Karpas-422 (cell line): ENCODE measurements around the gene DPP6. TPM values are rescaled to one million over a fixed set of nuclear protein-coding genes. Genes with fewer than 3 reads are reported as not detected.

Experiments
- DNase-seq: peaks from one replicate; pipeline ENCODE4 v3.0.0-alpha.2; 2015
- H2AFZ ChIP-seq: fragments of 200-600 bp; sonication (generic); 2 replicates; pipeline ENCODE4 v1.6.1; 2014; ENCODE audit warnings: antibody characterized with exemption, low read length, mixed read lengths
- H3K27ac ChIP-seq: fragments of 200-600 bp; sonication (generic); 2 replicates; pipeline ENCODE4 v1.5.1; 2014; ENCODE audit warnings: mild to moderate bottlenecking, low read length, moderate library complexity
- H3K27me3 ChIP-seq: fragments of 200-600 bp; sonication (generic); 2 replicates; pipeline ENCODE4 v1.6.1; 2014; ENCODE audit warnings: low read length, mixed read lengths
- H3K36me3 ChIP-seq: fragments of 200-600 bp; sonication (generic); 2 replicates; pipeline ENCODE4 v1.6.1; 2014; ENCODE audit warnings: low read length, mixed read lengths; ENCODE audit not compliant: insufficient read depth
- H3K4me1 ChIP-seq: fragments of 200-600 bp; sonication (generic); 2 replicates; pipeline ENCODE4 v1.6.1; 2014; ENCODE audit warnings: mild to moderate bottlenecking, low read length, mixed read lengths
- H3K4me2 ChIP-seq: fragments of 200-600 bp; sonication (generic); 2 replicates; pipeline ENCODE4 v1.6.1; 2014; ENCODE audit warnings: low read length, low read depth, mild to moderate bottlenecking; ENCODE audit not compliant: poor library complexity, severe bottlenecking
- H3K4me3 ChIP-seq: fragments of 200-600 bp; sonication (generic); 2 replicates; pipeline ENCODE4 v1.5.1; 2014; ENCODE audit warnings: mild to moderate bottlenecking, antibody characterized with exemption, low read length, mixed read lengths
- H3K79me2 ChIP-seq: fragments of 200-600 bp; sonication (generic); 2 replicates; pipeline ENCODE4 v1.6.1; 2014; ENCODE audit warnings: mild to moderate bottlenecking, low read length, mixed read lengths
- H3K9ac ChIP-seq: fragments of 200-600 bp; sonication (generic); 2 replicates; pipeline ENCODE4 v1.6.0; 2014; ENCODE audit warnings: low read length
- H3K9me2 ChIP-seq: fragments of 200-600 bp; sonication (generic), shearing (Covaris generic); replicated peaks from 2 replicates; pipeline ENCODE4 v1.6.0; 2014; ENCODE audit warnings: mild to moderate bottlenecking, low read length, moderate library complexity; ENCODE audit not compliant: insufficient read depth
- H3K9me3 ChIP-seq: fragments of 300-700, 200-600 bp; sonication (generic); 2 replicates; pipeline ENCODE4 v1.6.1; 2014; ENCODE audit warnings: low read length, mixed read lengths
- H4K20me1 ChIP-seq: fragments of 200-600 bp; sonication (generic); 2 replicates; pipeline ENCODE4 v1.6.1; 2014; ENCODE audit warnings: mild to moderate bottlenecking, antibody characterized with exemption, low read length, low read depth; ENCODE audit not compliant: insufficient read depth
- total RNA-seq: library from RNA; depleted of rRNA; stranded (reverse); fragments of >200 nt; shearing (Covaris generic); gene quantifications from 2 replicates; pipeline ENCODE4 v1.2.3, GENCODE V29; 2014; ENCODE audit warnings: low replicate concordance

Gene DPP6
- total RNA-seq, 1 experiment from 2014 or later = not detected

DNA sequence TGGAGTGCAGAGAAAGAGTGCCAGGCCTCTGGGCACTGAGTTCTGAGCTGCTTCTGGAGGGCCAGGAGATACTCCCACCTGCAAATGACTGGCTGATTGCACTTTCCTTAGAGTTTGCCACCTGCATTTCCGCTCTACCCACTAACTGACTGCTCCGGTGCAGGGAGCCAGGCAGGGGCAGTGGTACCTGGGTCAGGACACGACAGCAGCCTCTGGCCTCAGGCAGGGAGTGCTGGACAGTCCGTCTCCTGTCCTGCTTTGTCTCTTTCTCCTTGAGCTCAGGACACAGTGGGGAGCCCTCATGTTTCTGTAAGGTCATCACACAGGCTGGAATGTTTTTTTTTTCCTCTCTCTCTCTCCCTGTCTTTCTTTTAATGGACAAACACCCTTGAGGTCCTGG is 252.0 kb downstream of the DPP6 start:
- Histone ChIP-seq H3K4me3 (no peak overlapping the region), H2AFZ (no peak overlapping the region), H3K27me3 (no peaks in the 10 kb centered on the region), H3K9me3 (no peaks in the 10 kb centered on the region), H3K4me1 (no peaks in the 10 kb centered on the region), H3K4me2 (no peak overlapping the region), H3K9me2 (no peaks in the 10 kb centered on the region), H3K36me3 (no peaks in the 10 kb centered on the region), H3K27ac (no peak overlapping the region), H3K79me2 (no peaks in the 10 kb centered on the region), H4K20me1 (no peaks in the 10 kb centered on the region), H3K9ac (no peak overlapping the region)
- DNase-seq = no peak

GRCh38 chr7:154304740-154305700 is 252.8 kb downstream of the DPP6 start:
- Histone ChIP-seq H3K27me3 (no peaks in the 10 kb centered on the region), H3K36me3 (no peaks in the 10 kb centered on the region), H3K9me2 (no peaks in the 10 kb centered on the region), H3K4me2 (no peak overlapping the region), H2AFZ (no peak overlapping the region), H3K79me2 (no peaks in the 10 kb centered on the region), H3K4me3 (no peak overlapping the region), H3K9me3 (no peaks in the 10 kb centered on the region), H3K4me1 (no peaks in the 10 kb centered on the region), H3K9ac (no peak overlapping the region), H4K20me1 (no peaks in the 10 kb centered on the region), H3K27ac (no peak overlapping the region)
- no peak for DNase-seq

DNA sequence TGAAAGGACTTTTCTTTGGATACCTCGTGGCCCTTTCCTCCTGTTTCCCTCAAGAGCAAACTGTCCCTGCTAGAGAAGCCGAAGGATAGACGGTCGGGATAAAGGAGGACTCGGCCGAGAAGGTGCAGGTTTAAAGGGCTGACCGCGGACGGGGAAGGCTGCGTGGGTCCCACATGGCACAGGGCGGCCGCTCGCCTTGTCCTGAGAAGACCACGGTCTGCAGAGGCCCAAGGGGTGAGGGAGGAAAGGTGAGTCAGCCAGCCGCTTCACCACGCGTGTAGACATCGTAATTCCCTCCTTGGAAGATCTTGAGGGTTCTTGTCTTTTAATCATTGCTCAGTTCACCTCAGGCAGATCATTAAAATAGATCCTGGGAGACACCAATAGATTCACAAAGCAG is 253.8 kb downstream of the DPP6 start:
- no peak for DNase-seq
- H3K9ac ChIP-seq = no peak overlapping the region
- no peak overlapping the region for H3K27ac ChIP-seq
- H3K4me3 ChIP-seq = no peak overlapping the region
- H3K4me2 ChIP-seq = no peak overlapping the region
- no peaks in the 10 kb centered on the region for H3K4me1 ChIP-seq
- H3K9me3 ChIP-seq = no peaks in the 10 kb centered on the region
- no peak overlapping the region for H2AFZ ChIP-seq
- H3K79me2 ChIP-seq = no peaks in the 10 kb centered on the region
- no peaks in the 10 kb centered on the region for H4K20me1 ChIP-seq
- H3K27me3 ChIP-seq = no peaks in the 10 kb centered on the region
- H3K36me3 ChIP-seq = no peaks in the 10 kb centered on the region
- H3K9me2 ChIP-seq = no peaks in the 10 kb centered on the region

- H4K20me1 ChIP-seq = no peaks in the 10 kb centered on the region
- no peaks in the 10 kb centered on the region for H3K27me3 ChIP-seq
Observed at GRCh38 chr7:154308928-154309327, 256.7 kb downstream of the DPP6 start.

DNA sequence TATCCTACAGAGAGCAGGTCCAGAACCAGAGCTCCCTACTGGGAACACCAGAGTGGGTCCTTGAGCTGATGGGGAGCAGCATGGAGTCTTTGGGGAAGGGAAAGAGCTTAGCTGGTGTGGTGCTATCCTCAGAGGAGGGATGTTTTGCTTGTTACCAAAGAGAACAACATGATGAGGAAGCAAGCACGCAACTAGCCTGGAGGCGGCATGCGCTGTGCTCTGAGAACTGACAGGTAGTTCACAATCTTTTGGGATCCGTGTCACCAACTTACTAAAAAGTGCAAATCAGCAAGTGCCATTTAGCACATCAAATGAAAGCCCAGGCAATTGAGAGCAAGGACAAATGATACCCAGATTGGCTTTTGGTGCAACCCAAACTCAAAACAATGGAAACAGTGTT is 257.9 kb downstream of the DPP6 start:
- Histone ChIP-seq H3K4me3 (no peak overlapping the region), H3K9me3 (no peaks in the 10 kb centered on the region), H3K27ac (no peak overlapping the region), H3K79me2 (no peaks in the 10 kb centered on the region), H4K20me1 (no peaks in the 10 kb centered on the region), H3K36me3 (no peaks in the 10 kb centered on the region), H3K27me3 (no peaks in the 10 kb centered on the region), H3K4me2 (no peak overlapping the region), H3K9me2 (no peaks in the 10 kb centered on the region), H3K9ac (no peak overlapping the region), H3K4me1 (no peaks in the 10 kb centered on the region), H2AFZ (no peak overlapping the region)
- no peak for DNase-seq

More at GRCh38 chr7:154308928-154309327, 256.7 kb downstream of the DPP6 start:
- DNase-seq = no peak
- Histone ChIP-seq H3K79me2 (no peaks in the 10 kb centered on the region), H3K36me3 (no peaks in the 10 kb centered on the region), H2AFZ (no peak overlapping the region), H3K4me1 (no peaks in the 10 kb centered on the region), H3K9me2 (no peaks in the 10 kb centered on the region), H3K4me3 (no peak overlapping the region), H3K9ac (no peak overlapping the region), H3K9me3 (no peaks in the 10 kb centered on the region), H3K4me2 (no peak overlapping the region), H3K27ac (no peak overlapping the region)

GRCh38 chr7:154324196-154324595 is 272.0 kb downstream of the DPP6 start:
- DNase-seq = no peak
- H3K27me3 ChIP-seq = no peaks in the 10 kb centered on the region
- H3K36me3 ChIP-seq = no peaks in the 10 kb centered on the region
- no peak overlapping the region for H3K4me3 ChIP-seq
- no peaks in the 10 kb centered on the region; the same call in 1 of the 2 replicates for H3K9me2 ChIP-seq
- no peaks in the 10 kb centered on the region for H3K9me3 ChIP-seq
- H3K4me2 ChIP-seq = no peak overlapping the region
- no peak overlapping the region for H3K9ac ChIP-seq
- no peaks in the 10 kb centered on the region for H4K20me1 ChIP-seq
- no peak overlapping the region for H3K27ac ChIP-seq
- no peak overlapping the region for H2AFZ ChIP-seq
- no peaks in the 10 kb centered on the region for H3K4me1 ChIP-seq
- H3K79me2 ChIP-seq = no peaks in the 10 kb centered on the region

GRCh38 chr7:154326421-154326820 is 274.2 kb downstream of the DPP6 start:
- H3K9ac ChIP-seq = no peak overlapping the region
- H3K9me3 ChIP-seq = no peaks in the 10 kb centered on the region
- H3K4me3 ChIP-seq = no peak overlapping the region
- H3K4me1 ChIP-seq = no peaks in the 10 kb centered on the region
- H4K20me1 ChIP-seq = no peaks in the 10 kb centered on the region
- no peaks in the 10 kb centered on the region for H3K27me3 ChIP-seq
- no peaks in the 10 kb centered on the region; the same call in 1 of the 2 replicates for H3K9me2 ChIP-seq
- H3K4me2 ChIP-seq = no peak overlapping the region
- H3K27ac ChIP-seq = no peak overlapping the region
- no peak for DNase-seq
- H3K36me3 ChIP-seq = no peaks in the 10 kb centered on the region
- no peaks in the 10 kb centered on the region for H3K79me2 ChIP-seq
- H2AFZ ChIP-seq = no peak overlapping the region

- Histone ChIP-seq H3K9me3 (no peaks in the 10 kb centered on the region), H3K9ac (no peak overlapping the region), H3K4me1 (no peaks in the 10 kb centered on the region), H3K79me2 (no peaks in the 10 kb centered on the region), H3K4me2 (no peak overlapping the region), H3K36me3 (no peaks in the 10 kb centered on the region), H2AFZ (no peak overlapping the region), H4K20me1 (no peaks in the 10 kb centered on the region), H3K4me3 (no peak overlapping the region), H3K9me2 (no peaks in the 10 kb centered on the region; the same call in 1 of the 2 replicates), H3K27me3 (no peaks in the 10 kb centered on the region; the same call in 1 of the 2 replicates), H3K27ac (no peak overlapping the region)
- DNase-seq = no peak
Observed at GRCh38 chr7:154330318-154330717, 278.1 kb downstream of the DPP6 start.
